Loucy (cell line): ENCODE measurements around the gene NRG3.

Source experiments
- H2AFZ ChIP-seq: fragments of 200-600 bp; sonication (generic); 2 replicates; pipeline ENCODE4 v1.6.0; 2016; ENCODE audit warnings: antibody characterized with exemption, mild to moderate bottlenecking, low read length, moderate library complexity
- H3F3A ChIP-seq: fragments of 200-600 bp; 2 replicates; pipeline ENCODE4 v1.6.0; 2016; ENCODE audit warnings: antibody characterized with exemption, low read depth, mild to moderate bottlenecking
- H3K27me3 ChIP-seq: fragments of 200-600 bp; sonication (generic); 2 replicates; pipeline ENCODE4 v1.6.1; 2014; ENCODE audit warnings: low read length, mild to moderate bottlenecking; ENCODE audit not compliant: insufficient read depth, poor library complexity, severe bottlenecking
- H3K36me3 ChIP-seq: fragments of 200-600 bp; sonication (generic); 2 replicates; pipeline ENCODE4 v1.6.1; 2016; ENCODE audit warnings: low read length; ENCODE audit not compliant: insufficient read depth
- H3K4me1 ChIP-seq: fragments of 200-600 bp; sonication (generic); 2 replicates; pipeline ENCODE4 v1.5.1; 2014; ENCODE audit warnings: low read length, mild to moderate bottlenecking; ENCODE audit not compliant: insufficient read depth, poor library complexity, severe bottlenecking
- H3K4me2 ChIP-seq: fragments of 200-600 bp; sonication (generic); 2 replicates; pipeline ENCODE4 v1.6.0; 2014; ENCODE audit warnings: antibody characterized with exemption, low read length, low read depth, mild to moderate bottlenecking; ENCODE audit not compliant: poor library complexity, severe bottlenecking
- H3K4me3 ChIP-seq: fragments of 200-600 bp; sonication (generic); 2 replicates; pipeline ENCODE4 v1.5.1; 2014; ENCODE audit warnings: low read length, mild to moderate bottlenecking, mixed read lengths; ENCODE audit not compliant: poor library complexity, severe bottlenecking
- H3K79me2 ChIP-seq: fragments of 200-600 bp; sonication (generic); 2 replicates; pipeline ENCODE4 v1.6.1; 2014; ENCODE audit warnings: low read length; ENCODE audit not compliant: insufficient read depth
- H3K9ac ChIP-seq: fragments of 200-600 bp; sonication (generic); 2 replicates; pipeline ENCODE4 v1.6.0; 2014; ENCODE audit warnings: mild to moderate bottlenecking, low read depth, low read length, moderate library complexity; ENCODE audit not compliant: poor library complexity, severe bottlenecking
- H3K9me2 ChIP-seq: fragments of 200-600 bp; sonication (generic); replicated peaks from 2 replicates; pipeline ENCODE4 v1.6.1; 2016; ENCODE audit warnings: low read depth, low read length, mixed read lengths
- H3K9me3 ChIP-seq: fragments of 200-600 bp; sonication (generic); 2 replicates; pipeline ENCODE4 v1.6.1; 2014; ENCODE audit warnings: mild to moderate bottlenecking, antibody characterized with exemption, low read length, low read depth; ENCODE audit not compliant: insufficient read depth
- H4K20me1 ChIP-seq: fragments of 200-600 bp; sonication (generic); 2 replicates; pipeline ENCODE4 v1.6.0; 2014; ENCODE audit warnings: antibody characterized with exemption, low read length, mild to moderate bottlenecking; ENCODE audit not compliant: insufficient read depth, poor library complexity, severe bottlenecking
- CTCF ChIP-seq: fragments of 200-600 bp; sonication (generic); conservative IDR thresholded peaks from 2 replicates; pipeline ENCODE4 v1.5.1; 2014; ENCODE audit warnings: mild to moderate bottlenecking, antibody characterized with exemption, low read length
- EZH2phosphoT487 ChIP-seq: fragments of 200-600 bp; IDR thresholded peaks from 2 replicates; pipeline ENCODE4 v1.6.1; 2018; ENCODE audit warnings: antibody characterized with exemption, mild to moderate bottlenecking, moderate library complexity, borderline replicate concordance

Gene NRG3

GRCh38 chr10:82192665-82193064 lies 317.7 kb downstream of the NRG3 start:
- no peaks in the 10 kb centered on the region for H3K9me3 ChIP-seq
- no peak overlapping the region for H3K4me2 ChIP-seq
- H3K4me3 ChIP-seq, result no peak overlapping the region
- H3K9me2 ChIP-seq, result no peaks in the 10 kb centered on the region
- H3K36me3 ChIP-seq, result no peaks in the 10 kb centered on the region
- H3K9ac ChIP-seq, result no peak overlapping the region
- H4K20me1 ChIP-seq, result no peaks in the 10 kb centered on the region
- no peaks in the 10 kb centered on the region for H3K79me2 ChIP-seq
- TF ChIP-seq CTCF (no peak), EZH2phosphoT487 (no peak)
- H2AFZ ChIP-seq, result no peak overlapping the region
- no peaks in the 10 kb centered on the region for H3K4me1 ChIP-seq
- no peaks in the 10 kb centered on the region for H3F3A ChIP-seq
- no peaks in the 10 kb centered on the region for H3K27me3 ChIP-seq

- no peaks in the 10 kb centered on the region for H3K9me3 ChIP-seq
- H3K36me3 ChIP-seq, result no peaks in the 10 kb centered on the region
- no peak overlapping the region for H3K4me2 ChIP-seq
- H3F3A ChIP-seq, result no peaks in the 10 kb centered on the region
- no peaks in the 10 kb centered on the region for H3K27me3 ChIP-seq
- TF ChIP-seq CTCF, result no peak
- no peak for TF ChIP-seq EZH2phosphoT487
- no peaks in the 10 kb centered on the region for H3K9me2 ChIP-seq
- H2AFZ ChIP-seq, result no peak overlapping the region
- H3K79me2 ChIP-seq, result no peaks in the 10 kb centered on the region
- no peak overlapping the region for H3K4me3 ChIP-seq
- H3K9ac ChIP-seq, result no peak overlapping the region
- no peaks in the 10 kb centered on the region for H4K20me1 ChIP-seq
- no peaks in the 10 kb centered on the region for H3K4me1 ChIP-seq
These were observed 319.4 kb downstream of the NRG3 start for GRCh38 chr10:82194419-82194818.

GRCh38 chr10:82206831-82207230 lies 331.8 kb downstream of the NRG3 start:
- Histone ChIP-seq H3K4me1 (no peaks in the 10 kb centered on the region), H3K4me2 (no peak overlapping the region)

More at GRCh38 chr10:82206831-82207230, 331.8 kb downstream of the NRG3 start:
- H3K9ac ChIP-seq, result no peak overlapping the region
- no peaks in the 10 kb centered on the region for H3K9me3 ChIP-seq
- no peak overlapping the region for H3K4me3 ChIP-seq
- H3F3A ChIP-seq, result no peaks in the 10 kb centered on the region
- H3K27me3 ChIP-seq, result no peaks in the 10 kb centered on the region
- H4K20me1 ChIP-seq, result no peaks in the 10 kb centered on the region
- H3K36me3 ChIP-seq, result no peaks in the 10 kb centered on the region
- no peaks in the 10 kb centered on the region for H3K79me2 ChIP-seq
- TF ChIP-seq EZH2phosphoT487 (no peak), CTCF (no peak)
- no peak overlapping the region for H2AFZ ChIP-seq
- no peaks in the 10 kb centered on the region for H3K9me2 ChIP-seq
